HG02571 (cell line): ENCODE results near the gene RUNDC3A.

Experiments
- ATAC-seq: cut with Tn5 transposase; IDR thresholded peaks from one replicate; pipeline ENCODE4 v1.9.1; 2021; ENCODE audit warnings: mild to moderate bottlenecking, moderate library complexity; ENCODE audit not compliant: unreplicated experiment

The RUNDC3A gene

DNA sequence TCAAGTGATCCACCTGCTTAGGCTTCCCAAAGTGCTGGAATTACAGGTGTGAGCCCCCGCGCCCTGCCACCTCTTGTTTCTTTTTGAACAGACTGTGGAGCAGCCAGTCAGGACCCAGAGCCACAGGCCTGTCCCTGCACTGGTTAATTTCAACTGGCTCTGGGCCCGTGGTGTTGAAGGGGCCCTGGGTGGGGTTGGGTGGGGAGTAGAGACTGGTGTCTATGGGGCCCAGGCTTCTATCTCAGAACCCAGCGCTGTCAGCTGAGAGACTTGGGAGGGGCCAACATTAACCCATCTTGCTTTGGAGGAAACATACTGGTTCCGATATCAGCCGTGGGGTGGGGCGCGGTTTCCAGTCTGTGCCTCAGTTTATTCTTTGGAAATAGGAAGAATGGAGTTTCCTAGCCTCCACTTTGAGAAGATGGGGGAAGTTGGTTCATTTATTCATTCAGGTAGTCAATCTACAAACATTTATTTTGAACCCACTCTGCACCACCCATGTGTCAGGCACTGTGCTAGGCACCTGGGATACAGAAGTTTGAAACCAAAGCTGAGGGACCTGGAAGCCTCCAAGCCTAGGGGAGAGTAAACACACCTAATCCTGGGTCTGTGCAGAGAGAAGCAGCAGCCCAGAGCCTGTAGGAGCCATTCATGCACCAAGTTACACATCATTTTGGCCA, 24.9 kb upstream of the RUNDC3A start:
- ATAC-seq, result no peak

DNA sequence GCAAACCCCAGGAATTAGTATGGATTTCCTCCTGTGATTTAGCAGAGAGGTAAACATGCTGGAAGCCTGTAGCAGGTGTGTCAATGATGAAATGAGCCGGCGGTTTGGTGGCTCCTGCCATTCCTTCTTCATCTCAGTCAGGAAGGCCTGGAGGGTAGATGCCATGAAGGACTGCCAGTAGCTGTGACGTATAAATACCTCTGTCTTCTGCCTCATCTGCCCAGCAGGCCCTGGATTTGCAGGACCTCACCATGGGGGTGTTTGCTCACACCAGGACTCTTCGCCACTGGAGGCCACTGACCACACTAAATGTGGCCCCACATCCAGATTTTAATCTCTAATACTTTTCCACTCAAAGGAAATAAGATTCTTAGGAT, 24.4 kb upstream of the RUNDC3A start:
- ATAC-seq, result no peak

DNA sequence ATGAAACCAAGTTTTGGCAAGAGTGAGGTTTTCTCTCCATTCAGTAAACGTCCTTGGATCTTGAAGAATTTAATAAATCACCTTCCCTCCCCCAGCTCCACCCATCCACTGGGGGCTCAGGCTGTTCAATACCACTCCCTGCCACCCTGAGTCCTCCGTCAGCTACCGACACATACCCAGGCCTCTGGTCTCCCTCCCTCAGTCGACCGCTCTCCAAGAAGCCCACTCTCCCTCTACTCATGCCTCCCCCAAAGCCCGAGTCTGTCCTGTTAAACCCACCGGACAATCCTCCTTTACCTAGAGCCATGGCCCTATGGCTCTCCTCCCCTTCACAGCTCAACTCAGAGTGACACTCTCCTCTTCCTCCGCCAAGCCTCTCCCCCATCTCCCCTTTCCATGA, 20.8 kb upstream of the RUNDC3A start:
- no peak for ATAC-seq

DNA sequence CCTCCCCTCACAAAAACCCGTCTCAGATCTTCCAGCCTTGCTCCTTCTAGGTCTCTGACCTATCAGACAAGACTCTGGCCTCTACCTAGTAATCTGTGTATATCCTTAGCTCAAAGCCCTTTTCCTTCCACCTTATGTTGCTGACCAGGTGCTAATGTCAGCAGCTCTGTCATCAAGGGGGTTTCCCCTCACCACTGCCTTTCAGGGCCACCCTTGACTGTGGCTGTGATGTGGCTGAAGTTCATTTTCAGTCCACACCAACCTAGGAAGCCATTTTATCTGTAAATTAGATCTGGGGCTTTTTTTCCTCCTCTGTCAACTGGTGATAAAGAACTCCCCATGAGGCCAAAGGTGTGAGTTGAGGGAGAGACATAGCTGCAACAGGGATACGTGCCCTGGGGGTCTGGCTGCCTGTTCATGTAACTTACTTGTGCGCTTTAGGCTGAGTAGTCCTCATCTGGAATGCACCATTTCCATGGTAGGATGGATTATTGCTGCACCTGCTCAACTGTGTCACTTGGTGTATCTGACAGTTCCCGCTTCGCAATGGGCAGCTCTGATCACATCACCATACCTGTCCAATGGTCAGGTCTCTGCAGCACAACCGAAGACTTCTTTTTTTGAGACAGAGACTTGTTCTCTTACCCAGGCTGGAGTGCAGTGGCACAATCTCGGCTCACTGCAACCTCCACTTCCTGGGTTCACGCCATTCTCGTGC, 14.7 kb upstream of the RUNDC3A start:
- ATAC-seq, result no peak

DNA sequence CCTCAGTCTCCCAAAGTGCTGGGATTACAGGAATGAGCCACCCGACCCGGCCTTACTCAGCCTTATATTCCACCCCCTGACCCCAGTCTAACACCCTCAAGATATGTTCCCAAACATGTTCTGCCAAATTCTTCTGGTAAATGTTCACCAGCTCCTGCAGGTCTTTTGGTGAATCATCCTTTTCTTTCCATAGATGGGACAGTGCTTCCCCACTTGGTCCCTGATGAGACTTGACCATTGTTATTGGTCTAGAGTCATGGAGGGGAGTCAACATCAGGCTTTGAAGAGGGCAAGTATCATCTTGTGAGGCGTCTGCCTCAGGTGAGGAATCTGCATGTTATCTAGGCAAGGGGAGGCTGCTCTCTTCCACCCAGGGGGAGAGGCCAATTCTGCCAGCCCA, 10.4 kb upstream of the RUNDC3A start:
- no peak for ATAC-seq

DNA sequence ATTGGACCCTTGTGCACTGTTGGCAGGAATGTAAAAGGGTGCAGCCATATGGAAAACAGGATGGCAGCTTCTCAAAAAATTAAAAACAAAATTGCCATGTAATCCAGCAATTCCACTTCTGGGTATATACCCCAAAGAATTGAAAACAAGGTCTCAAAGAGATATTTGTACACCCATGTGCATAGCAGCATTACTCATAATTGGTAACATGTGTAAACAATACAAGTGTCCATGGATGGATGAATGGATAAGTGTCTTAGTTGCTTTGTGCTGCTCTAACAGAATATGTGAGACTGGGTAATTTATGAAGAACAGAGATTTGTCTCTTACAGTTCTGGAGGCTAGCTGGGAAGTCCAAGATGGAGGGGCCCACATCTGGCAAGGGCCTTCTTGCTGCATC, 3.8 kb upstream of the RUNDC3A start:
- ATAC-seq, result no peak

DNA sequence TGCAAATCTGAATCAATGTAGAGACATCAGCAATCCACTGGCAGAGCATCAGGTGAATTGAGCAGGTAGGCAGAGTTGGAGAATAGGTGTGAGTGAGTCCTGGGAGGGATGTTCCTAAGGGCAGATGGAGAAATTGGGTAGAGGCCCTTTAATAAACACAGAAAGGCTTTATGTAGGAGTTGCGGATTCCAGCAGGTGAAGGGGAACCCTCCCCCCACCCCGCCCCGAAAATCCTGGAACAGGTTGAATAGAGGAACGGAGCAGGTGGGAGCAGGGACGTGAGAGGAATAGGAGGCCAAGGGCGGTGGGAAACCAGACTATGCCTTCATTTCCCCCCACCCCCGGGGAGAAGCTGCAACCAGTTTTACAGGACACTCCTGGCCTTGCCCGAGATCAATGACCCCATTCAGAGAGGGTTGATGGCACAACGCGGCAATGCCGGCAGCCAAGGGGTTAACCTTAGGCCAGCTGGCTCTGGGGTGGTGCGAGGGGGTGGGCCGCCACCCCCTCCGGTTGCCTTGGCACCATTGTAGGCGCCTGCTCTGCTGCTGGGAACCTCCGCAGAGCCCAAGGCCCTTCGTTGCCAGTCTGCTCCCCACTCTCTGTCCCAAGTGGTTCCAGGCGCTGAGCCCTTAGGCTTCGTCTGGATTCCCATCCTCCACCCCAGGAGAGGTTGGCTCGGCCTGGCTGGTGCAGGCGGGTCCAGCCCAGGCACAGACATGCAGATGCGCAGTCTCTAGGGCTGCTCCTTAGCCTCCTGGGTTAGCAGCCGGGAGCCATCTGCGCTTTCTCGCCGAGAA, 814 bp upstream of the RUNDC3A start:
- ATAC-seq, result no peak

DNA sequence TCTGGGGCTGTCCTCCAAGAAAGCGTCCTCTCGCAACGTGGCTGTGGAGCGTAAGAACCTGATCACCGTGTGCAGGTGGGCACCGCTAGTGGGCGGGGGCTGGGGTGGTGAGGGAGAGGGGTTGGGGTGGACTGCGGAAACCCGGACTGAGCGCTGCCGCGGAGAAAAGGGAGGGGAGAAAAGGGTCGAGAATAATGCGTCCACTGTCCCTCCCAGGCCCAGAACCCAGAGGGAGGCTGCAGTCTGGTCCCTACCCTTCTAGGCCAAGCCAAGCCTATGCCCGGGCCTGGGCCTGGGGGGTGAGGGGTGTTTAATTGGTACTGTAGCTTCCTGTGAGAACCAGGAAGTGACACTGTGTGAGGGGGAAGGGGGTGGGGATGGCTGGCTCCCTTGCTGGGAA, 464 bp downstream of the RUNDC3A start:
- no peak for ATAC-seq

DNA sequence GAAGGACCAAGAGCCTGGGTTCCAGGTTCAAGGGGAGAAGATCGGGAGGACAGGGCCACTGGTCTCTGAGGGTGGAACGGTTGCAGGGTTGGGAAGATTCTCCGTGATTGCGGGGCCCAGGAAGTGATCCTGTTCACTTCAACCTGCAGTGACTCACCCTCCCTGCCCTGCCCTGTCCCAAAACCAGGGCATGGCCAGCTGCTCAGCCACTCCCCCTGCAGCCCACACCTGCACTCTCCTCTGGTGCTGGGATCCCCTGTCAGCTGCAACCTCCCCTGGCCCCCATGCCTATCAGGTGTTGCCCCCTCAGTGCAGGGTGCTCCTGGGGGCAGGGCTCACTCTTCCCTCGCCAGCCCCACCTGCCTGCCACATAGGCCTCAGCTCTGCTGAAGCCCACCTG, 1.1 kb downstream of the RUNDC3A start:
- ATAC-seq, result no peak

DNA sequence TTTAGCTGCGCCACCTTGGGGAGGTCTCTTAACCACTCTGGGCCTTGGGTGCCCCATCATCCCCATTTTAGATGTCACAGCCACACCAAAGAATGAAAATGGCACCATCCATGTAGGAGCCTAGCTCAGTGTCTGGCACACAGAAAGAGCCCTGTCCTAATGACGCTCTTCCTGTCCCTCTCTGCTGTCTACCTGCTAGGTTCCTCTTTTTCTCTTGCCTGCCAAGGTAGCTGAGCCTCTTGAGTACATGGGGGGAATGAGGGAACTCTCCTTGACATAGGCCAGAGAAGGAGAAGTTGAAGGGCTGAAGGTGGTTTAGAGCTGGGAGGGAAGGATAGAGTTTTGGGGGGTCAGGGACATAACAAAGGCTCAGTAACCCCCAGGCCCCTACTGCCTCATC, 1.8 kb downstream of the RUNDC3A start:
- no peak for ATAC-seq

DNA sequence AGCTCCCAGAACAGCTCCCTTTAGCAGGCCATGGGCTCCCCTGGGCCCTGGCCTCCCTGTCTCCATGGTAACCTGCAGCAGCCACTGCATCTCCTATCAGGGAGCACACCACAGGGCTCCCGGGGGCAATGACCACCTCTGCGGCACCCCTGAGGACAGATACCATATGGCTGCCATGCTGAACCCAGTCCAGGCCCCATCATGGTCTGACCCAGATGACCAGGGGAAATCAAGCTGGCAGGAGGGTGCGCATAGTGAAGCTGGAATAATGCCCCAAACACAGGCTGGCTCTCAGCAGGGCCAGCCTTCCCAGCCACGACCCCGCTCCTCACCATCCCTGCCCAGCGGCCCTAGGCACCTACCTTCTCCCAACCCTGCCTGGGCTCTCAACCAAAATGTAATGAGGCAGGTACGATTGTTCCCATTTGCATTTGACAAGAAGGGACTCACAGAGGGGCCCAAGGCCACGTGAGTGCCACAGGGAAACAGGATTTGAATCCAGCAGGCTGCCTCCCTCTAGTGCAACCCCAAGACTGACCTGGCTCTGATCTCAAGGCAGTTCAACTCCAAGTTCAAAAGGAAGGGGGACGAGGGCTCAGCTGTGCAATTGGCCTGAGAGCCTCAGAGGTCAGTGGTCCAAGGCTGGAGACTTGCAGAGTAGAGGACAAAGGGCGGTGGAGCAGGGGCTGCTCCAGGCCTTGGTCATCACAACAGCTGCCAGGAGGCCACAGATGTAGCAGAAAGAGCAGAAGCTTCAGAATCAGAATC, 2.4 kb downstream of the RUNDC3A start:
- ATAC-seq, result no peak

DNA sequence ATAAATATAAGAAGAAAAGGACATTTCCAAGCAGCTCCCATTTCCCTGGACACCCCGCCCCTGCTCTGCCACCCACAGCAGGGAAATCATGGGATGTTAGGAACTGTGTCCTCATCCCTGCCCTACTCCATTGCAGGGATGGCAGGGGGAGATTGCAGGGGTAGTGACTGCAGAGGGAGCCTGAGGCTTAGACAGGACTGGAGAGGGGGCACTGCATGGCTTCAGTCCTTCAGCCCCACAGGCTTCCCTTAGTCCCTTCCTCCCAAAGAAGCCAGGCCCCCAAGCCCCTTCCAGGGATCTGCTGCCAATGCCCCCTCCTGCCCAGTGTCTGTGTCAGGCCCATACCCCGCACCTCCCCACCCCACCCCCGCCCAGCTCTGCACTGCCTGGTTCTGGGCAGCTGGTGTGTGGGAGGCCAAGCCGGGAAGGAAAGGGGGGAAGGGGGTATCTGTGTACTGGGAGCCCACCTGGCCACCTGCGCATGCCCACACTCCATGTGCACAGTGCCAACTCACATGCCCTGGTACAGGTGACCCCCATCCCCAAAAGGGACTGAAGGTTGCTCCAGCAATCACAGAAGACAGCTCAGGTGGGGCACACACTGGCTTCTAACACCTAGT, 3.3 kb downstream of the RUNDC3A start:
- no peak for ATAC-seq

DNA sequence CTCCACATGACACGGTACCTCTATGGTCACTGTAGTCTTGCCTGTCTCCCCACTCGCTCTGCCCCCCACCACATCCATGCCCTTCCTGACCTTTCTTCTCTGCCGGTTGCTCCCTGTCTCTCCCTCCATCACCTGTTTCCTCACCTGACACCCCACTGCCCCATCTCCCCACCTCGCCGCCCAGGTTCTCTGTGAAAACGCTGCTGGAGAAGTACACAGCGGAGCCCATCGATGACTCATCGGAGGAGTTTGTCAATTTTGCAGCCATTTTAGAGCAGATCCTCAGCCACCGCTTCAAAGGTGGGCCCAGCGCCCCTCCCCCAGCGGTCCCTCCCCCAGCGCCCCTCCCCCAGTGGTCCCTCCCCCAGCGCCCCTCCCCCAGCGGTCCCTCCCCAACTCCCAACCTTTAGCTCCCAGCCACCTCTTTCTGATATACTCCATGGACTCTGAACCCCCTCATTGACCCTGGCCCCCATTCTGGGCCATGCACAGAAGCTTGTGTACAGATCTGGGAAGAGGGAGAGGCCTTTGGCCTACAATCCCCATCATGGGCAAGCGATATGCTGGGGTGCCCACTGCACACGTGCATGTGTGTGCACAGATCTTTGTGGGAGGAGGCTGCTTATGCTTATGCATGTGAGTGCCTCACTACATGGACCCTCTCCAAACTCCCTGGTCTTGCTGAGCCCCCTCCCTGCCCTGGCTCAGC, 4.1 kb downstream of the RUNDC3A start:
- no peak for ATAC-seq

DNA sequence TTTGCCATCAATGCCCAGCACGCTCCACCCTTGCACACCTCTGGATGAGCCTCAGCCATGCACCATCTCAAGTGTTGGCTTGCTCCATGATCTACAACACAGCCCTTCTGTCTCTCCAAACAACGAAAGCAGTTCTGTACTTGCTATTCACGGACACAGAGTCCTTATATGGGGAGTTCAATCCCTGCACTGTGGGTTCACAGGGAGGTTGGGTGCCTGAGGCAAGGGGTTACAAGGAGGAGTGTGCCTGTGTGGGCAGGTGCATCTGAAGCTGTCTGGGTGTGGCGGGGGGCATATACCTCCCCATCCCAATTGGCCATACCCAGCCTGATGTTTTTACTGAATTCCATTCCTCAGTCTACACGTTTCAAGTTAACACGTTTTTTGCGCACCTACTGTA, 5.6 kb downstream of the RUNDC3A start:
- ATAC-seq, result no peak

DNA sequence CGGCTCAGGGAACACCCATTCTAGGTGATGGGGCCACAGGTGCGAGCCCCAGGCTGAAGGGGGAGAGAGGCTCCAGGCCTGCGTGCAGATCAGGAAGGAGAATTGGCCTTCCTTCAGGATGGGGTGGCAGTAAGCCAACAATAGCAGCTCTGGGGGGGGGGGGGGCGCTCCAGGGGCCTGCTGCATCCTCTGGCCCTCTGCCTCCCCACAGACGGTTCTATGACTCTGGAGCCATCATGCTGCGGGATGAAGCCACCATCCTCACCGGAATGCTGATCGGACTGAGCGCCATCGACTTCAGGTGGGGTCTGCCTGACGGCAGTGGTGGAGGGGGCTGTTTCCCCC, 6.1 kb downstream of the RUNDC3A start:
- no peak for ATAC-seq

DNA sequence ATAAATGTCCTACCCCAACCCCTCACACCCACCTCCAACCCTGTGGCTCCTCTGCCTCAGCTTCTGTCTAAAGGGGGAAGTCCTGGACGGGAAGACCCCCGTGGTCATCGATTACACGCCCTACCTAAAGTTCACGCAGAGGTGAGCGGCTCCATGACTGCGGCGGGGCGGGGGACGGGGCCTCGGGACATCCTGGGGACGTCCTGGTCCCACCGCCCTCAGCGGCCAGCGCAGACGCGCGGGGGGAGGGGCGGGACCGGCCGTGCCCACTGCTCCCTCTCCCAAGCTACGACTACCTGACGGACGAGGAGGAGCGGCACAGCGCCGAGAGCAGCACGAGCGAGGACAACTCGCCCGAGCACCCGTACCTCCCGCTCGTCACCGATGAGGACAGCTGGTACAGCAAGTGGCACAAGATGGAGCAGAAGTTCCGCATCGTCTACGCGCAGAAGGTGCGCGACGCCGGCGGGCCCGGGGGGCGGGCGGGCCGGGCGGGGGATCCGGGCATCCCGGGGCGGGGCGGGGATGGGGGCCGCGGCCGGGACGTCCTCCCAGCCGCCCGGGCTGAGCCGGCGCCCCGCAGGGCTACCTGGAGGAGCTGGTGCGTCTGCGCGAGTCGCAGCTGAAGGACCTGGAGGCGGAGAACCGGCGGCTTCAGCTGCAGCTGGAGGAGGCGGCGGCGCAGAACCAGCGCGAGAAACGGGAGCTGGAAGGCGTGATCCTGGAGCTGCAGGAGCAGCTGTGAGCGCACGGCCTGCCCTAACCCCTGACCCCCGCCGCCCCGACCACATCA, 6.7 kb downstream of the RUNDC3A start:
- no peak for ATAC-seq

DNA sequence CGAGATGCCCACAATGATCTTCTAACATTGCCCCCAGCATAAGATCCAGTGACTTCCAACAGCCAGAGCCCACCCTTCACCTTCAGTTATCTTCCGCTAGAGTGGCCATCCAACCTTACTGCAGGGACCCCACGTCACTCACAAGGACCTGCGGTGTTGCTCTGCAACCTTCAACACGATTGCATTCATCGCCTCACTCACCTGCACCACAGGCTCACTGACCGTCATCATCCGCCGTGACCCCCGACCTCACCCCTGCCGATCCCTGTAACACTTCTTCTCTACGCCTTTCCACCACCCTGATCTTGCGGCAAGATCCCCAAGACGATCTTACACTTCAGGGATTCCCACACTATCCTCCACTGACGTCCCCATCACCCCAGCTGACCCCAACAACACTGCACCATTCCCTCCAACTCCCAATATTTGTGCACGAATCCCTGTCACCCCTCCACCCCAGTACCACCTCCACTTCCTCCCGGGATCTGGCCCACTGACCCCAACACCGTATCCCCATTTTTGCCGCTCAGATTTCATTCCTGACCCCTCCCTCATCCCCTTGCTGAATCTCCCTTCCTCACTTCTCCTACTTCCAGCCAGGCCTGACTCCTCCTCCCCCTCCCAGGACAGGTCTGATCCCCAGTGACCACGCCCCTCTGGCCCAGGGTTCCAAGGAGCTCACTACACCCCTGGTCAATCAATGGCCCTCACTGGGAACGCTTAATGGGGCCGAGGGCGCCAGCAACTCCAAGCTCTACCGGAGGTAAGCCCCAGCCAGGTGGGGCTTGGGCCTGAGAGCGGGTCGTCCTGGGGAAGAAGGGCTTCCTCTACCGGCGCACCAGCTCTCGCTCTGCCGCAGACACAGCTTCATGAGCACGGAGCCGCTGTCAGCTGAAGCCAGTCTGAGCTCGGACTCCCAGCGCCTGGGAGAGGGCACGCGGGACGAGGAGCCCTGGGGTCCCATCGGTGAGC, 7.6 kb downstream of the RUNDC3A start:
- no peak for ATAC-seq

DNA sequence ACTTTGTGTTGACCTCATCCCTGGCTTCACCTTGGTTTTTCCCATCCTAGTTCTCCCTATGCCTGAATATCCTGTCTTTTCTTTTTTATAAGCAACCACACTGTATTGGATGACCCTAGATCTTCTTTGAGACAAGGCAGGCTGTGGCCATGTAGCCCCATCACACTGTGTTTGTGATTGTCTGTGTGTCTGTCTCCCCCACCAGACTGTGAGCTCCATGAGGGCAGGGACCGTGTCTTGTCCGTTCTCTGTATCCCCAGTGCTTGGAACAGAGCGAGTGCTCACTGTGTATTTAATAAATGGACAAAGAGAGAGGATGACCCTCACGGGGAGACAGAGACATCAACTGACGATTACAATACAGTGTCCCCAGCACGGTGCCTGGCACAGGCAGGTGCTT, 9.1 kb downstream of the RUNDC3A start:
- no peak for ATAC-seq
